Large intestine (tissue), 3 donors: ENCODE results near the gene CENPX. TPM values are rescaled to one million over a fixed set of nuclear protein-coding genes. Genes with fewer than 3 reads are reported as not detected.
A peak's percentile ranks its signal among the peaks of the same experiment; 100 is the strongest.

Experiments used
- DNase-seq, 2 donors: peaks; one replicate each; pipeline versions ENCODE4 v3.0.0 to v3.0.0-alpha.2; 2013
- H3K27ac ChIP-seq: one replicate; pipeline ENCODE4 v1.5.1; 2013; ENCODE audit warnings: low read length
- H3K27me3 ChIP-seq: 2 replicates; pipeline ENCODE4 v1.6.1; 2013; ENCODE audit warnings: low read length; ENCODE audit not compliant: control insufficient read depth, insufficient read depth
- H3K36me3 ChIP-seq: 2 replicates; pipeline ENCODE4 v1.6.1; 2013; ENCODE audit warnings: low read length; ENCODE audit not compliant: control insufficient read depth, insufficient read depth
- H3K4me1 ChIP-seq: one replicate; pipeline ENCODE4 v1.6.1; 2013; ENCODE audit warnings: low read length; ENCODE audit not compliant: control insufficient read depth, insufficient read depth
- H3K4me3 ChIP-seq: one replicate; pipeline ENCODE4 v1.5.1; 2013; ENCODE audit warnings: low read length
- H3K9me3 ChIP-seq: one replicate; pipeline ENCODE4 v1.6.1; 2013; ENCODE audit warnings: mild to moderate bottlenecking, low read depth, low read length, moderate library complexity; ENCODE audit not compliant: control insufficient read depth
- WGBS: methylation state at CpG from one replicate; pipeline ENCODE4 v1.1.5; 2013; ENCODE audit warnings: low lambda C conversion rate; ENCODE audit not compliant: insufficient coverage; 5-methylcytosine and 5-hydroxymethylcytosine counted together
- polyA plus RNA-seq: library from polyadenylated mRNA; unstranded; fragments of 120-200 nt; gene quantifications from one replicate; pipeline ENCODE4 v1.2.1, GENCODE V29; 2013

Gene CENPX
- polyA plus RNA-seq, 1 donor, result 48.0 TPM

GRCh38 chr17:82031885-82032627, 9.4 kb upstream of the CENPX start:
- H3K4me1 ChIP-seq, result peaks cover 22% of the 10 kb centered on the region
- H3K27me3 ChIP-seq, result peaks cover 6% of the 10 kb centered on the region
- peaks cover 21% of the 10 kb centered on the region for H3K36me3 ChIP-seq
- no peak overlapping the region for H3K27ac ChIP-seq
- WGBS, result no CpG with 5 or more reads among the region's 59 CpGs
- peak overlapping the region; percentile 32 for H3K4me3 ChIP-seq
- peak in 1 of 2 donors; percentile 67 for DNase-seq
- H3K9me3 ChIP-seq, result peaks cover 3% of the 10 kb centered on the region

- Histone ChIP-seq H3K36me3 (peaks cover 25% of the 10 kb centered on the region), H3K4me3 (peak within 1 kb of the TSS; percentile 49), H3K4me1 (peaks cover 17% of the 10 kb centered on the region), H3K27me3 (peaks cover 6% of the 10 kb centered on the region), H3K27ac (peak within 1 kb of the TSS; percentile 17), H3K9me3 (peaks cover 3% of the 10 kb centered on the region)
- no CpG with 5 or more reads among the region's 96 CpGs for WGBS
- DNase-seq, result no peak
These were observed 8.7 kb upstream of the CENPX start, which contains the start of gene RAC3 for GRCh38 chr17:82031303-82031884. Gene RAC3, plus strand, starts transcription at chr17:82031678. Its CDS starts 84 bp downstream, at chr17:82031762.

GRCh38 chr17:82030470-82031302, 8.0 kb upstream of the CENPX start:
- no CpG with 5 or more reads among the region's 94 CpGs for WGBS
- H3K36me3 ChIP-seq, result peaks cover 27% of the 10 kb centered on the region
- peaks cover 6% of the 10 kb centered on the region for H3K27me3 ChIP-seq
- H3K27ac ChIP-seq, result peak overlapping the region; percentile 17
- H3K9me3 ChIP-seq, result peaks cover 3% of the 10 kb centered on the region
- DNase-seq, result peak; percentile 81 to 82
- H3K4me1 ChIP-seq, result peaks cover 11% of the 10 kb centered on the region
- peak overlapping the region; percentile 49 for H3K4me3 ChIP-seq

GRCh38 chr17:82029990-82030469, 7.4 kb upstream of the CENPX start:
- peaks cover 25% of the 10 kb centered on the region for H3K36me3 ChIP-seq
- peaks cover 6% of the 10 kb centered on the region for H3K27me3 ChIP-seq
- peaks cover 11% of the 10 kb centered on the region for H3K4me1 ChIP-seq
- no peak overlapping the region for H3K27ac ChIP-seq
- no CpG with 5 or more reads among the region's 31 CpGs for WGBS
- peaks cover 3% of the 10 kb centered on the region for H3K9me3 ChIP-seq
- no peak for DNase-seq
- no peak overlapping the region for H3K4me3 ChIP-seq

- WGBS, result no CpG with 5 or more reads among the region's 16 CpGs
These were observed 6.7 kb upstream of the CENPX start for GRCh38 chr17:82029391-82029790.

GRCh38 chr17:82028966-82029365, 6.3 kb upstream of the CENPX start:
- peaks cover 25% of the 10 kb centered on the region for H3K36me3 ChIP-seq
- peaks cover 3% of the 10 kb centered on the region for H3K9me3 ChIP-seq
- peaks cover 6% of the 10 kb centered on the region for H3K27me3 ChIP-seq
- H3K4me1 ChIP-seq, result peaks cover 16% of the 10 kb centered on the region
- WGBS, result no CpG with 5 or more reads among the region's 9 CpGs
- H3K27ac ChIP-seq, result no peak overlapping the region
- DNase-seq, result no peak
- H3K4me3 ChIP-seq, result no peak overlapping the region

More at GRCh38 chr17:82029391-82029790, 6.7 kb upstream of the CENPX start:
- Histone ChIP-seq H3K36me3 (peaks cover 25% of the 10 kb centered on the region), H3K4me3 (no peak overlapping the region), H3K27ac (no peak overlapping the region), H3K4me1 (peaks cover 12% of the 10 kb centered on the region), H3K27me3 (peaks cover 6% of the 10 kb centered on the region), H3K9me3 (peaks cover 3% of the 10 kb centered on the region)
- DNase-seq, result no peak

- DNase-seq, result no peak
- no CpG with 5 or more reads among the region's 13 CpGs for WGBS
- Histone ChIP-seq H3K4me1 (peaks cover 19% of the 10 kb centered on the region), H3K36me3 (peaks cover 25% of the 10 kb centered on the region), H3K9me3 (peaks cover 3% of the 10 kb centered on the region), H3K27me3 (peaks cover 6% of the 10 kb centered on the region), H3K27ac (no peak overlapping the region), H3K4me3 (no peak overlapping the region)
These were observed 5.6 kb upstream of the CENPX start for GRCh38 chr17:82028246-82028645.

GRCh38 chr17:82025401-82026107, 2.9 kb upstream of the CENPX start:
- peaks cover 25% of the 10 kb centered on the region for H3K36me3 ChIP-seq
- peaks cover 23% of the 10 kb centered on the region for H3K4me1 ChIP-seq
- WGBS, result no CpG with 5 or more reads among the region's 25 CpGs
- H3K9me3 ChIP-seq, result no peaks in the 10 kb centered on the region
- H3K27ac ChIP-seq, result no peak overlapping the region
- H3K27me3 ChIP-seq, result no peaks in the 10 kb centered on the region
- no peak for DNase-seq
- H3K4me3 ChIP-seq, result no peak overlapping the region

- Histone ChIP-seq H3K27me3 (no peaks in the 10 kb centered on the region), H3K4me3 (no peak overlapping the region), H3K4me1 (peaks cover 23% of the 10 kb centered on the region), H3K36me3 (peaks cover 25% of the 10 kb centered on the region), H3K27ac (no peak overlapping the region), H3K9me3 (no peaks in the 10 kb centered on the region)
- DNase-seq, result no peak
- no CpG with 5 or more reads among the region's 17 CpGs for WGBS
These were observed 2.2 kb upstream of the CENPX start for GRCh38 chr17:82024859-82025258.
